Measurements from ENCODE around the gene CCDC6.

GRCh38 chr10:59942556-59942955, 36.2 kb upstream of the CCDC6 start:
- no peak for TF ChIP-seq POLR2A (IDR thresholded peaks at IDR 0.05)
- TF ChIP-seq, protein P1, sequence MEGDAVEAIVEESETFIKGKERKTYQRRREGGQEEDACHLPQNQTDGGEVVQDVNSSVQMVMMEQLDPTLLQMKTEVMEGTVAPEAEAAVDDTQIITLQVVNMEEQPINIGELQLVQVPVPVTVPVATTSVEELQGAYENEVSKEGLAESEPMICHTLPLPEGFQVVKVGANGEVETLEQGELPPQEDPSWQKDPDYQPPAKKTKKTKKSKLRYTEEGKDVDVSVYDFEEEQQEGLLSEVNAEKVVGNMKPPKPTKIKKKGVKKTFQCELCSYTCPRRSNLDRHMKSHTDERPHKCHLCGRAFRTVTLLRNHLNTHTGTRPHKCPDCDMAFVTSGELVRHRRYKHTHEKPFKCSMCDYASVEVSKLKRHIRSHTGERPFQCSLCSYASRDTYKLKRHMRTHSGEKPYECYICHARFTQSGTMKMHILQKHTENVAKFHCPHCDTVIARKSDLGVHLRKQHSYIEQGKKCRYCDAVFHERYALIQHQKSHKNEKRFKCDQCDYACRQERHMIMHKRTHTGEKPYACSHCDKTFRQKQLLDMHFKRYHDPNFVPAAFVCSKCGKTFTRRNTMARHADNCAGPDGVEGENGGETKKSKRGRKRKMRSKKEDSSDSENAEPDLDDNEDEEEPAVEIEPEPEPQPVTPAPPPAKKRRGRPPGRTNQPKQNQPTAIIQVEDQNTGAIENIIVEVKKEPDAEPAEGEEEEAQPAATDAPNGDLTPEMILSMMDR (IDR thresholded peaks at IDR 0.05 in 4 of 5, conservative IDR thresholded peaks at IDR 0.05 in 1 of 5) = no peak

All from gastrocnemius medialis (tissue), 4 donors.